Breast epithelium (tissue), 4 donors: ENCODE data around the gene SNX5. TPM values are rescaled to one million over a fixed set of nuclear protein-coding genes. Genes with fewer than 3 reads are reported as not detected.
A peak's percentile ranks its signal among the peaks of the same experiment; 100 is the strongest.

ENCODE experiments used
- DNase-seq, 2 donors: peaks; one replicate each; pipeline ENCODE4 v3.0.0-alpha.2; 2019; ENCODE audit warnings: low spot score in 2 of 2
- H3K27ac ChIP-seq, 2 donors: fragments of 200-600 bp; sonication (generic) in 1 of 2; one replicate each; pipeline ENCODE4 v1.5.1; 2016 to 2019; ENCODE audit warnings: mild to moderate bottlenecking in 1 of 2
- H3K27me3 ChIP-seq, 2 donors: fragments of 200-600 bp; sonication (generic) in 1 of 2; one replicate each; pipeline versions ENCODE4 v1.5.1 to v1.6.0; 2017 to 2019; ENCODE audit warnings: control low read depth in 1 of 2, mild to moderate bottlenecking in 1 of 2
- H3K36me3 ChIP-seq: fragments of 200-600 bp; one replicate; pipeline ENCODE4 v1.5.1; 2019
- H3K4me1 ChIP-seq, 2 donors: fragments of 200-600 bp; sonication (generic); one replicate each; pipeline ENCODE4 v1.5.1; 2016 to 2019; ENCODE audit warnings: control low read depth in 1 of 2
- H3K4me3 ChIP-seq, 3 donors: fragments of 200-600 bp; sonication (generic); 1 replicate in 2 of 3; 2 replicates in 1 of 3; pipeline ENCODE4 v1.5.1; 2016 to 2019; ENCODE audit warnings: mild to moderate bottlenecking in 3 of 3, moderate library complexity in 2 of 3
- H3K9me3 ChIP-seq, 2 donors: fragments of 200-600 bp; sonication (generic) in 1 of 2; one replicate each; pipeline ENCODE4 v1.5.1; 2016 to 2019; ENCODE audit warnings: control low read depth in 1 of 2
- POLR2A ChIP-seq: fragments of 450-650 bp; IDR thresholded peaks from one replicate; pipeline ENCODE4 v1.6.1; 2016; ENCODE audit warnings: antibody characterized with exemption, mild to moderate bottlenecking, moderate library complexity
- POLR2AphosphoS5 ChIP-seq, 3 donors: sonication (generic); formaldehyde crosslinking; IDR thresholded peaks; one replicate each; pipeline ENCODE4 v1.6.1; 2017; ENCODE audit warnings: antibody characterized with exemption in 3 of 3
- intact Hi-C: fragments of 100-400 bp; cut with DNase I; formaldehyde crosslinking; loops from one replicate; pipeline ENCODE4 v1.15.1; 2023; ENCODE audit warnings: low total_unique reads
- total RNA-seq, 3 donors: library from RNA; depleted of rRNA; stranded (reverse); fragments of >200 nt; gene quantifications; one replicate each; pipeline ENCODE4 v1.1.0, GENCODE V29; 2016
- TF ChIP-seq, protein P1 (sequence below), 3 donors: fragments of 450-650 bp; IDR thresholded peaks; one replicate each; pipeline ENCODE4 v1.5.1; 2016 to 2017; ENCODE audit warnings: antibody characterized with exemption in 3 of 3, mild to moderate bottlenecking in 3 of 3, moderate library complexity in 3 of 3

The SNX5 gene
- total RNA-seq, 3 donors from 2014 or later = 96.7 to 127 (median 122) TPM

DNA sequence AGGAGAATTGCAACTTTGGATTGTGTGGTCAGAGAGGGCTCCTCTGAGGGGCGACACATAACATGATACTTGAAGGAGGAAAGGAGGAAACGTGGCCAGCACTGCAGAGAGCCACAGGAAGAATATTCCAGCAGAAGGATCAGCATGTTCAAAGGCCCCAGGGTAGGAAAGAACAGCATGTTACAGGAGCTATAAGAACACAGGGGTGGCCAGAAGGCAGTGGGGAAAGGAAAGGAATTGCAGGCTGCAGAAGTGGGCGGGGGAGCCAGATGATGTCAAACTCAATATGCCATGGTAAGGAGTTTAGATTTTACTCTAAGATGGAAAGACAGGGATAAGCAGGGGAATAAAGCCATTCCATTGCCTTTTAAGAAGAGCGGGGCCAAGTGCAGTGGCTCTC is 31.0 kb upstream of the SNX5 start:
- no peaks in the 10 kb centered on the region for H3K27me3 ChIP-seq
- intact Hi-C loops = no loop called here
- no peak for DNase-seq
- no peak for TF ChIP-seq POLR2AphosphoS5 (IDR thresholded peaks at IDR 0.05)
- no peak for TF ChIP-seq POLR2A
- TF ChIP-seq, protein P1, sequence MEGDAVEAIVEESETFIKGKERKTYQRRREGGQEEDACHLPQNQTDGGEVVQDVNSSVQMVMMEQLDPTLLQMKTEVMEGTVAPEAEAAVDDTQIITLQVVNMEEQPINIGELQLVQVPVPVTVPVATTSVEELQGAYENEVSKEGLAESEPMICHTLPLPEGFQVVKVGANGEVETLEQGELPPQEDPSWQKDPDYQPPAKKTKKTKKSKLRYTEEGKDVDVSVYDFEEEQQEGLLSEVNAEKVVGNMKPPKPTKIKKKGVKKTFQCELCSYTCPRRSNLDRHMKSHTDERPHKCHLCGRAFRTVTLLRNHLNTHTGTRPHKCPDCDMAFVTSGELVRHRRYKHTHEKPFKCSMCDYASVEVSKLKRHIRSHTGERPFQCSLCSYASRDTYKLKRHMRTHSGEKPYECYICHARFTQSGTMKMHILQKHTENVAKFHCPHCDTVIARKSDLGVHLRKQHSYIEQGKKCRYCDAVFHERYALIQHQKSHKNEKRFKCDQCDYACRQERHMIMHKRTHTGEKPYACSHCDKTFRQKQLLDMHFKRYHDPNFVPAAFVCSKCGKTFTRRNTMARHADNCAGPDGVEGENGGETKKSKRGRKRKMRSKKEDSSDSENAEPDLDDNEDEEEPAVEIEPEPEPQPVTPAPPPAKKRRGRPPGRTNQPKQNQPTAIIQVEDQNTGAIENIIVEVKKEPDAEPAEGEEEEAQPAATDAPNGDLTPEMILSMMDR (IDR thresholded peaks at IDR 0.05) = no peak
- H3K36me3 ChIP-seq = no peaks in the 10 kb centered on the region
- H3K27ac ChIP-seq = no peak overlapping the region
- H3K4me1 ChIP-seq = no peaks in the 10 kb centered on the region
- no peaks in the 10 kb centered on the region for H3K9me3 ChIP-seq
- no peak overlapping the region for H3K4me3 ChIP-seq

- no peaks in the 10 kb centered on the region for H3K9me3 ChIP-seq
- no peaks in the 10 kb centered on the region for H3K27me3 ChIP-seq
- TF ChIP-seq POLR2AphosphoS5 (IDR thresholded peaks at IDR 0.05) = no peak
- TF ChIP-seq POLR2A = no peak
- TF ChIP-seq, protein P1 (IDR thresholded peaks at IDR 0.05) = no peak
- no peak overlapping the region for H3K4me3 ChIP-seq
- no peaks in the 10 kb centered on the region for H3K4me1 ChIP-seq
- no peak overlapping the region for H3K27ac ChIP-seq
- DNase-seq = no peak
- intact Hi-C loops = no loop called here
- no peaks in the 10 kb centered on the region for H3K36me3 ChIP-seq
Observed at GRCh38 chr20:17998446-17998845, 29.9 kb upstream of the SNX5 start.

DNA sequence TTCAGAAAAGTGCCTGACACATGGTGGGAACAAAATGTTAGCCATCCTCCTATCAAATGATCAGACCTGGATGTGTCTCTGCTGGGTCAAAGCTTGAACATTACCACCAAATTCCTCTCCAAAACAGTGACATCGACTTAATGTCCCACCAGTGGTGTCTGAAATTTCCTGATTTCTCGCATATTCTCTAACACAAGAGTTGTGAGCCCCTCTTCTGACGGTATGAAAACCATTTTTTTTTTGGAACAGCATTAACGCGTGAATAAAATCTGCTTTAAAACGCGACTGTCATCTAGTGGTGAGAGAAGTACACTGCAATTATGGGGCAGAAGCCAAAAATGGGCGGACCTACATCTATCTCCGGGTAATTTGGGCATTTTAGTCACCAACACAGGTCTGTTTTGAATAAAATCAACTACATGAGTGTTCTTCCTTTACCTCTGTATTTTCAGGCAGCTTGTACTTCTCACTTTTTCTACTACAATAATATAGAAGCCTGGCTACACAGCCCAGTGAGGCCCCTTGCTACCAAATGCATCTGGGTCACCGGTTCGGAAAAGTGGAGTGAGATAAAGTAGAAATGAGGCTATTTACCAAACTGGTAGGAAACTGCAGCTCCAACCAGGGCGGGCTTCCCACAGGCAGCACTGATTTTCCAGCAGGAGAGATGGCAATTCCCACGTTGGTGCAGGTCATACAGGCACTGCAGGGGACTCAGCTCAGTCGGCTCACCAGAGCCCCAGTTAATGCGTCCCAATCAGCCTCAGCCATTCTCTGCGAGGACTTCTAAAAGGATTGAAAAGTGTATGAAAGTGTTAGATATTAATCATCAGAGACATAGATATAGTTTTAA is 27.6 kb upstream of the SNX5 start:
- intact Hi-C loops = no loop called here
- no peak for DNase-seq
- Histone ChIP-seq H3K4me1 (no peaks in the 10 kb centered on the region), H3K27me3 (no peaks in the 10 kb centered on the region), H3K36me3 (no peaks in the 10 kb centered on the region), H3K9me3 (no peaks in the 10 kb centered on the region), H3K4me3 (no peak overlapping the region), H3K27ac (no peak overlapping the region)
- TF ChIP-seq, protein P1 (IDR thresholded peaks at IDR 0.05) = peak; percentile 69 to 97 (median 93)
- TF ChIP-seq POLR2AphosphoS5 (IDR thresholded peaks at IDR 0.05) = no peak

- TF ChIP-seq POLR2AphosphoS5 (IDR thresholded peaks at IDR 0.05) = no peak
- no peak for TF ChIP-seq POLR2A
- TF ChIP-seq, protein P1 (IDR thresholded peaks at IDR 0.05) = no peak
- intact Hi-C loops = no loop called here
- Histone ChIP-seq H3K27ac (no peak overlapping the region), H3K36me3 (no peaks in the 10 kb centered on the region), H3K9me3 (no peaks in the 10 kb centered on the region), H3K4me1 (no peaks in the 10 kb centered on the region), H3K4me3 (no peak overlapping the region), H3K27me3 (no peaks in the 10 kb centered on the region)
- no peak for DNase-seq
Observed at GRCh38 chr20:17993546-17993945, 25.0 kb upstream of the SNX5 start.

DNA sequence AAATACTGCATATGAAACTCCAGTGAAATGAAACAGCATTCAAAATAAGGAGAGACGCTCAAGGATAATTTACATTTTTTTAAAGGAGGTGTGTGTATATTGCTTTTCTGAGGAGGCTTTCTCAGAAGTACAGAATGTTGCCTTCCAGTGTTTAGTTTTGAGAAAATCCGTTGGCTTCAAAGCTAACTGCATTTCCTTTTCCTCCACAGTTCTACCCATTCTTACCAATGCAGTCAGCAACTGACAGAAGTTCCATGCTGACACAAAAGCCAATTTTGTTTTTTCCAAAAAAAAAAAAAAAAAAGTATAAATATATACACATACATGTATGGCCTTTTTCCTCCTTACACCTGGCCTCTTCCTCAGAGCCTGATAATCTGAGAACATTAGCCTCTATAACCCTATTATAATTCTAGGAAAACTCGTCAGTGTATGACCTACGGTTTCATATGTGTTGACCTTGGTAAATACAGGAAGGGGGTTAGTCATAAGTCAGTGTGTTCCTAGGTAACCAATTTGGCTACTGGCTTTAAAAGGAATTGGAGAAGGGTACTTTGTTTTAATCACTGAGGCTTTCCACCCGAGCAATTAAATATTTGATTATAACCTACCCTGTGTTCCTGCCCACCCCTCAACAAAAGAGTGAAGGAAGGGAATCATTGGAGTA is 24.4 kb upstream of the SNX5 start:
- no peak for DNase-seq
- intact Hi-C loops = no loop called here
- H3K27ac ChIP-seq = no peak overlapping the region
- no peaks in the 10 kb centered on the region for H3K36me3 ChIP-seq
- no peaks in the 10 kb centered on the region for H3K27me3 ChIP-seq
- no peaks in the 10 kb centered on the region for H3K9me3 ChIP-seq
- TF ChIP-seq POLR2A = no peak
- TF ChIP-seq POLR2AphosphoS5 (IDR thresholded peaks at IDR 0.05) = no peak
- TF ChIP-seq, protein P1 (IDR thresholded peaks at IDR 0.05) = no peak
- H3K4me3 ChIP-seq = no peak overlapping the region
- H3K4me1 ChIP-seq = no peaks in the 10 kb centered on the region
